Fibroblast of mammary gland (primary cell): ENCODE data around the gene LZTR1.
A peak's percentile ranks its signal among the peaks of the same experiment; 100 is the strongest.

Experiments
- DNase-seq: peaks from one replicate; pipeline ENCODE4 v3.0.0-alpha.2; 2010; ENCODE audit warnings: low read depth
- H3K4me3 ChIP-seq: 2 replicates; pipeline ENCODE4 v1.5.1; 2011; ENCODE audit warnings: low read depth, mild to moderate bottlenecking, low read length, moderate library complexity; ENCODE audit not compliant: control insufficient read depth
- CTCF ChIP-seq: conservative IDR thresholded peaks from 2 replicates; pipeline ENCODE4 v1.5.1; 2011; ENCODE audit warnings: low read depth, low read length, inconsistent platforms; ENCODE audit not compliant: control insufficient read depth, insufficient read depth

The LZTR1 gene

GRCh38 chr22:20964090-20964798 is 17.9 kb upstream of the LZTR1 start:
- no peak for TF ChIP-seq CTCF
- H3K4me3 ChIP-seq = no peak overlapping the region
- DNase-seq = no peak

GRCh38 chr22:20964799-20965103 is 17.3 kb upstream of the LZTR1 start:
- no peak for TF ChIP-seq CTCF
- H3K4me3 ChIP-seq = peak overlapping the region; percentile 4
- no peak for DNase-seq

- no peak for DNase-seq
- no peak overlapping the region for H3K4me3 ChIP-seq
- no peak for TF ChIP-seq CTCF
These were observed 16.8 kb upstream of the LZTR1 start for GRCh38 chr22:20965104-20965887.

GRCh38 chr22:20965888-20966855 is 15.9 kb upstream of the LZTR1 start:
- no peak for DNase-seq
- TF ChIP-seq CTCF = no peak
- H3K4me3 ChIP-seq = no peak overlapping the region

GRCh38 chr22:20966883-20967696 is 15.0 kb upstream of the LZTR1 start, which contains the start of gene AIFM3:
TSS of gene AIFM3 (plus strand) at chr22:20967255. CDS start at chr22:20967945, 690 bp downstream.
- TF ChIP-seq CTCF = no peak
- no peak for DNase-seq
- no peak within 1 kb of the TSS for H3K4me3 ChIP-seq
